Activated CD4-positive, alpha-beta T cell treated with anti-CD3 and anti-CD28 coated beads for 36 hours (primary cell): ENCODE data around the gene FARP1. TPM values are rescaled to one million over a fixed set of nuclear protein-coding genes. Genes with fewer than 3 reads are reported as not detected.

Experiments used
- microRNA-seq: library from miRNA; unstranded; fragments of <30 nt; microRNA quantifications from one replicate; pipeline ENCODE4 v1.2.0, GENCODE V29; 2021; ENCODE audit warnings: borderline replicate concordance
- total RNA-seq, 2 experiments: library from RNA; stranded (reverse); gene quantifications; one replicate each; pipeline ENCODE4 v1.2.3, GENCODE V29; 2021

The FARP1 gene
- total RNA-seq, 2 experiments from 2014 or later = 0.25 to 0.40 TPM

Small RNA genes lying within 50 kb of the gene (microRNA-seq; reads per million reads assigned to microRNA genes)
- gene MIR3170 = not detected

Other genes with a start within 250 kb of the FARP1 start
- 100 to 1,000 TPM; 256 to 258 TPM for gene IPO5, start 189.4 kb upstream of the FARP1 start, total RNA-seq
- gene RNF113B, start 34.2 kb downstream of the FARP1 start, total RNA-seq = not detected